GM19452 (cell line): ENCODE measurements around the gene SIRT2.

Experiments used
- ATAC-seq: cut with Tn5 transposase; IDR thresholded peaks from one replicate; pipeline ENCODE4 v1.9.1; 2021; ENCODE audit not compliant: unreplicated experiment

SIRT2 gene

GRCh38 chr19:38845374-38846024, 53.9 kb downstream of the SIRT2 start:
- no peak for ATAC-seq

- no peak for ATAC-seq
These were observed 55.2 kb downstream of the SIRT2 start for GRCh38 chr19:38844093-38844686.

- no peak for ATAC-seq
These were observed 56.2 kb downstream of the SIRT2 start for GRCh38 chr19:38843175-38843758.

- ATAC-seq = no peak
These were observed 56.8 kb downstream of the SIRT2 start for GRCh38 chr19:38842439-38843174.

GRCh38 chr19:38841787-38842438, 57.5 kb downstream of the SIRT2 start:
- no peak for ATAC-seq

GRCh38 chr19:38841180-38841766, 58.1 kb downstream of the SIRT2 start:
- no peak for ATAC-seq

GRCh38 chr19:38840583-38840968, 58.8 kb downstream of the SIRT2 start:
- no peak for ATAC-seq

GRCh38 chr19:38839816-38840582, 59.4 kb downstream of the SIRT2 start:
- ATAC-seq = no peak

- ATAC-seq = no peak
These were observed 60.2 kb downstream of the SIRT2 start for GRCh38 chr19:38838986-38839761.

- ATAC-seq = no peak
These were observed 61.0 kb downstream of the SIRT2 start for GRCh38 chr19:38838208-38838985.

GRCh38 chr19:38837656-38838121, 61.7 kb downstream of the SIRT2 start:
- ATAC-seq = no peak

GRCh38 chr19:38836983-38837626, 62.3 kb downstream of the SIRT2 start:
- no peak for ATAC-seq

GRCh38 chr19:38836159-38836982, 63.0 kb downstream of the SIRT2 start:
- no peak for ATAC-seq

GRCh38 chr19:38834590-38834989, 64.8 kb downstream of the SIRT2 start:
- no peak for ATAC-seq

GRCh38 chr19:38834104-38834490, 65.3 kb downstream of the SIRT2 start:
- ATAC-seq = no peak

GRCh38 chr19:38833092-38833425, 66.4 kb downstream of the SIRT2 start:
- no peak for ATAC-seq

GRCh38 chr19:38831142-38831605, 68.2 kb downstream of the SIRT2 start:
- peak; percentile 44 for ATAC-seq
